SK-N-SH (cell line): Measurements from ENCODE around the gene C10orf67.

Experiments
- CTCF ChIP-seq: fragments of 200-600 bp; sonication (generic); IDR thresholded peaks from 2 replicates; pipeline ENCODE4 v1.6.1; 2017; ENCODE audit warnings: antibody characterized with exemption, mild to moderate bottlenecking, moderate library complexity
- EP300 ChIP-seq, 2 experiments: IDR thresholded peaks; 2 replicates each; pipeline versions ENCODE4 v1.4.0 to v1.6.1; 2012; ENCODE audit warnings: borderline replicate concordance in 1 of 2, low read depth in 1 of 2, low read length in 1 of 2
- GABPA ChIP-seq: IDR thresholded peaks from 2 replicates; pipeline ENCODE4 v1.4.0; 2012; ENCODE audit warnings: low read depth, mild to moderate bottlenecking
- NRF1 ChIP-seq: IDR thresholded peaks from 2 replicates; pipeline ENCODE4 v1.6.1; 2012; ENCODE audit warnings: low read depth, mild to moderate bottlenecking, low read length

GRCh38 chr10:23202779-23203178 is 141.8 kb downstream of the C10orf67 start:
- TF ChIP-seq EP300 (IDR thresholded peaks at IDR 0.05; ENCODE audit: borderline replicate concordance in 1 of 2, low read depth in 1 of 2, low read length in 1 of 2), result no peak
- TF ChIP-seq CTCF, result no peak
- no peak for TF ChIP-seq GABPA
- no peak for TF ChIP-seq NRF1
